Spleen (tissue), 7 donors: Measurements from ENCODE around the gene WNT9A.
"Not testable (repeated sequence)": the region's sequence is repeated elsewhere in the genome, so short reads cannot be mapped to it uniquely, and the experiment has no call there.

Experiments used
- POLR2A ChIP-seq, 3 donors: fragments of 450-650 bp; IDR thresholded peaks; one replicate each; pipeline ENCODE4 v1.5.1; 2017; ENCODE audit warnings: antibody characterized with exemption in 3 of 3, mild to moderate bottlenecking in 1 of 3
- POLR2AphosphoS5 ChIP-seq, 3 donors: sonication (generic); formaldehyde crosslinking; IDR thresholded peaks; one replicate each; pipeline ENCODE4 v1.5.1; 2017; ENCODE audit warnings: antibody characterized with exemption in 3 of 3
- TF ChIP-seq, protein P1 (sequence below), 11 experiments: fragments of 200-600 bp in 7 of 11; fragments of 450-650 bp in 4 of 11; sonication (generic) in 4 of 11; IDR thresholded peaks in 8 of 11; conservative IDR thresholded peaks in 3 of 11; 1 replicate in 7 of 11; 2 replicates in 4 of 11; pipeline versions ENCODE4 v1.4.0 to v1.8.0; 2016 to 2021; ENCODE audit warnings: antibody characterized with exemption in 11 of 11, inconsistent platforms in 4 of 11, mild to moderate bottlenecking in 1 of 11
- donor health status: DM: no; HTN: no; CAD: no; lungs with moderate emphysema.
- donor health status: DM: no; HTN: no; CAD: no.
- donor health status: DM: no; HTN: no; CAD: no.

DNA sequence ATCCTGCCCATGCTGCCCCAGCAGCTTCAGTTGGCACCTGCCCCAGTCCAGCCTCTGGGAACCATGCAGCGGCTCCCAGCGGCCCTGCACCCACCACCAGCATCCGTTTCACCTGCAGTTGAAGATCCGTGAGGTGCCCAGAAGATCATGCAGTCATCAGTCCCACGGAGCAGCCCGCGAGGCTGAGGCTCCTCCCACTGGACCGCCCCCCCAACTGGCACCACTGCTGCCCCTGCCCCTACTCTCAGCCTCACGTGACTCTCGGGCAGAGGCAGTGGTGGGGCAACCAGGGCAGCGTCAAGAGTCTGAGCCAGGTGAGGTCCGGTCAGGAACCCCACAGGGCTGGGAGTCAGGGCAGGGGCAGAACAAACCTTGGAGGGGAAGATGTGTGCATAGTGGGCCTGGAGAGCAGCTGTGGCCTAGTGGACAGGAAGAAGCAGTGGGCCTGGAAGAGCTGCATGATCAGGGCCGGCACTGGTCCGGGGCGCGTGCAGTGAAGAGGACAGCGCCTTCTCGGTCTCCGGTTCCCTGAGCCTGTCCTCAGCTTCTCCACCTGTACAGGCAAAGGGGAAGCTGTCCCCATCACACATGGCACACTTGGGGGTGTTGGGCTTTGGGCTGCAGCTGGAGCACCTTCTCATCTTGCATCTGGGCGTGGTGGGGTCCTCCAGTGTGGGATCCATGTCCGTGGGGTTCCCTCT is 28.0 kb upstream of the WNT9A start:
- TF ChIP-seq, protein P1, sequence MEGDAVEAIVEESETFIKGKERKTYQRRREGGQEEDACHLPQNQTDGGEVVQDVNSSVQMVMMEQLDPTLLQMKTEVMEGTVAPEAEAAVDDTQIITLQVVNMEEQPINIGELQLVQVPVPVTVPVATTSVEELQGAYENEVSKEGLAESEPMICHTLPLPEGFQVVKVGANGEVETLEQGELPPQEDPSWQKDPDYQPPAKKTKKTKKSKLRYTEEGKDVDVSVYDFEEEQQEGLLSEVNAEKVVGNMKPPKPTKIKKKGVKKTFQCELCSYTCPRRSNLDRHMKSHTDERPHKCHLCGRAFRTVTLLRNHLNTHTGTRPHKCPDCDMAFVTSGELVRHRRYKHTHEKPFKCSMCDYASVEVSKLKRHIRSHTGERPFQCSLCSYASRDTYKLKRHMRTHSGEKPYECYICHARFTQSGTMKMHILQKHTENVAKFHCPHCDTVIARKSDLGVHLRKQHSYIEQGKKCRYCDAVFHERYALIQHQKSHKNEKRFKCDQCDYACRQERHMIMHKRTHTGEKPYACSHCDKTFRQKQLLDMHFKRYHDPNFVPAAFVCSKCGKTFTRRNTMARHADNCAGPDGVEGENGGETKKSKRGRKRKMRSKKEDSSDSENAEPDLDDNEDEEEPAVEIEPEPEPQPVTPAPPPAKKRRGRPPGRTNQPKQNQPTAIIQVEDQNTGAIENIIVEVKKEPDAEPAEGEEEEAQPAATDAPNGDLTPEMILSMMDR (IDR thresholded peaks at IDR 0.05 in 8 of 11, conservative IDR thresholded peaks at IDR 0.05 in 3 of 11): not testable (repeated sequence)
- not testable (repeated sequence) for TF ChIP-seq POLR2AphosphoS5, POLR2A (IDR thresholded peaks at IDR 0.05)
